DMS53 treated with DMSO at 0.1 percent for 48 hours (cell line): Measurements from ENCODE around the gene NCAPG.
"Not testable (repeated sequence)": the region's sequence is repeated elsewhere in the genome, so short reads cannot be mapped to it uniquely, and the experiment has no call there.

Experiments used
- DNase-seq: peaks from one replicate; lab custom pipeline; 2025; ENCODE audit not compliant: unreplicated experiment; lab: John Stamatoyannopoulos, UW

Gene NCAPG

DNA sequence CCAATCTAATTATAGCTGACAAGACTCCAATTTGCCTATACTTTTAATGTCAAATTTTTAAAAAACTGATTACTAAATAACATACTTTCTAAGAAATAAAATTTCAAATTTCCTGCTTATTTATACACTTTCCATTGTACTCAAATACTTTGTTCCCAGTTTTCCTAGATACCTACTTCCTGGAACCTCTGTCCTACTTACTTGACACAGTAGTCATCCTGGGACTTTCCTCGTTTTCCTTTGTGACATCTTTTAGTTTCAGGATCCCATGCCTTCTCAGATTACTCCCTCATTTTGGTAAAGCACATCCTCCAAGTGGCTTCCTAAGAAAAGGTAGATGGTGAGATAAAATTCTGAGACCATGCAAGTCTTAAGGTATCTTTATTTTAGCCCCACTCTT, 16.0 kb upstream of the NCAPG start:
- DNase-seq = no peak

DNA sequence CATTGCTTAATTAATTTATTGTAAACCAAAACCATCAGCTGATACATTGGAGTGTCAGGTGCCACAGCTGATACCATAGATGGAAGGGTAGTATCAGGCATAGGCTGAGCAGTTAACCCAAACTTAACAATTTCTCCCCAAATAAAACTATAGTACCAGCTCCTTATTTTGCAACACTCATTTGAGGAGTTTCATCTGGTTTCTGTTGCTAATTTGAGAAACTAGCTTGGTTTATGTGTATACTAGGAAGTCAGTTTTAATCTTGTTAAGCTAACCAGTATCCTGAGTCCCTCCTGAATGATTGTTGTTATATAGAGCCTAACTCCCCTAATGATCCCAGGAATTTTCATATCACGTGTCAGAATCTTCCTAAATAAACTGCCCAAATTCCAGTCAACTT, 13.0 kb upstream of the NCAPG start:
- no peak for DNase-seq

DNA sequence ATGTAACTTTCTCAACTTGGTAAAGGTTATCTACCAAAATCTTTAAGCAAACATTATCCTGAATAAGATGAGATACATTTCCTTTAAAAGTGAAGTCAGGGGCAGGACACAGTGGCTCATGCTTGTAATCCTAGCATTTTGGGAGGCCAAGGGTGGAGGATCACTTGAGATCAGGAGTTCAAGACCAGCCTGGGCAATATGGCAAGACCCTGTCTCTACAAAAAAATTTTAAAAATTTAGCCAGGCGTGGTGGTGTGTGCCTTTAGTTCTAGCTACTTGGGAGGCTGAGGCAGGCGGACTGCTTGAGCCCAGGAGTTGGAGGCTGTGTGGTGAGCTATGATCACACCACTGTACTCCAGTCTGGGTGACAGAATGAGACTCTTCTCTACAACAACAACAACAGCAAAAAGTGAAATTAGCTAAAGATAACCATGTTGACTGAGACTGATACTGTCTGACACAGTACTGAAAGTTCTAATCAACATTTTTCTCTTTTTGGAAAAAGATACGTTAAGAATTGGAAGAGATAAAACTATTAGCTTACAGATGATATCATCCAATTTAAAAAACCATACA, 5.1 kb upstream of the NCAPG start:
- DNase-seq = no peak

DNA sequence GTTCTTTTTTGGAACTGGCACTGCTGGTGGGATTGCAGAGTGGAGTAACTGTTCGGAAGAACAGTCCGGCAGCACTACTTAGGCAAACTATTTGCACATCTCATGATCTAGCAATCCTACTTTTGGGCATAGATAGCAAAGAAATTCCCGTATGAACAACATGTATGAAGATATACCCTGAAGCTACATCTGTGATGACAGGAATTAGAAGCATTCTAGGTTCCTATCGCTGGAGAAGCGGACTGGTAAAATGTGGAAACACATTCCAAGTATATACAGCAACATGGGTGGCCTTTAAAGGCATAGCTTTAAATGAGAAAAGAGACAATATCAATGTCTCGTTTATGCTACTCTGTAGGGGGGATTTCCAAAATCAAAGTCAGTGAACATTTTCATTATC, 3.3 kb upstream of the NCAPG start:
- DNase-seq = no peak

DNA sequence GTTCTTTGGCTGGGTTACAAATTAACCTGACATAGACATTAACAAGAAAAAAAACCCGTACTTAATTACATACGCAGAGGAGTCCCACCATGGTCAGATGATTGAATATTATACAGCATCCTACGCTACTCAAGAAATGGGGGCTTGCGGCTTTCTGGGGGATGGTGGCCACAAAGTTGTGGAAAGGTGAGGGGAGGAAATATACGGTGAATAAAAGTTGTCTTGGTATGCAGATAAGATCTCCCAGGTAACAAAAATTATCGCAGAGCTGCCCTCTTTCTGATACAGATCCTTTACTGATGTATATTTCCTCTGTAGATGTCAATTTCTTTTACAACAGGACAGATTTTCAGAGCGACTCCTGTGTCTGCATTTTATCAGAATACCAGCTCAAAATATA, 1.1 kb upstream of the NCAPG start:
- no peak for DNase-seq

DNA sequence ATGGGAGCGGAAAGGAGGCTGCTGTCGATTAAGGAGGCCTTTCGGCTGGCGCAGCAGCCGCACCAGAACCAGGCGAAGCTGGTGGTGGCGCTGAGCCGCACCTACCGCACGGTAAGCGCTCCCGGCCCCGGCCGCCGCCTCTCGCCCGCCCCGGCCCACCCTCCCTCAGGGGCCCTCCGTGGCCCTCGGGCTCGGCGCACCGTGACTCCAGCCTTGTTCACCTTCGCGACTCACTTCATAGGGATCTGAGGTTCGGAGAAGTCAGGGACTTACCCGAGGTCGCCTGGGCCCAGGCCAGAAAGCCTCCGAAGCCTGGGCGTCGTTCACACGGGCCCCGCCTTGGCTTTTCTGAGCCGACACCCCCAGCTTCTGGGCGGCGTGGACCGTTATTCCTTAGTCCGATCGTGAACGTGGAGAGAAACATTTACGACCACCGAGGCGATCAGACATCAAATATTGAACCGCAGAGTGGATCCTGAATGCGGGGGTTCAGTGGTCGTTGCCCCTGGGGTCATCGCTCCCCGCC, 362 bp downstream of the NCAPG start:
- no peak for DNase-seq

DNA sequence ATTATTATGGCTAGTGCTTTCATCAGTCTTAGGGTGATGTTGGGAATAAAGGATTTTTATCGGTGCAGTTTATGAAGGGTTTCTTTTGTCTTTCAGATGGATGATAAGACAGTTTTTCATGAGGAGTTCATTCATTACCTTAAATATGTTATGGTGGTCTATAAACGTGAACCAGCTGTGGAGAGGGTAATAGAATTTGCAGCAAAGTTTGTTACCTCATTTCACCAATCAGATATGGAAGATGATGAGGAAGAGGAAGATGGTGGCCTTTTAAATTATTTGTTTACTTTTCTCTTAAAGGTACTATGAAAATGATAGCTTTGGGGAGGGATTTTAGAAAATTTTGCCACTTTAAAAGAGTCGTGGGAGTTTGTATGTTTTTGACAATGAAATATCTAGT, 1.3 kb downstream of the NCAPG start:
- DNase-seq = no peak

DNA sequence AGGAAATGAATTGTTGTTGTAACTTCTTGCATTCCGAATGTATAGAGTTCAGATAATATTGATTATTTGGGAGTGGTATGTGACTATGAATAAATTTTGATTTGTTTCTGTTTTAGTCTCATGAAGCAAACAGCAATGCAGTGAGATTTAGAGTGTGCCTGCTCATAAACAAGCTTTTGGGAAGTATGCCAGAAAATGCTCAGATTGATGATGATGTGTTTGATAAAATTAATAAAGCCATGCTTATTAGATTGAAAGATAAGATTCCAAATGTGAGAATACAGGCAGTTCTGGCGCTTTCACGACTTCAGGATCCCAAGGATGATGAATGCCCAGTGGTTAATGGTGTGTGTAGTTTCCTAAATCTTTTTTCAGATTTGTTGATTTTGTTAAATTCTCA, 2.0 kb downstream of the NCAPG start:
- DNase-seq = no peak

DNA sequence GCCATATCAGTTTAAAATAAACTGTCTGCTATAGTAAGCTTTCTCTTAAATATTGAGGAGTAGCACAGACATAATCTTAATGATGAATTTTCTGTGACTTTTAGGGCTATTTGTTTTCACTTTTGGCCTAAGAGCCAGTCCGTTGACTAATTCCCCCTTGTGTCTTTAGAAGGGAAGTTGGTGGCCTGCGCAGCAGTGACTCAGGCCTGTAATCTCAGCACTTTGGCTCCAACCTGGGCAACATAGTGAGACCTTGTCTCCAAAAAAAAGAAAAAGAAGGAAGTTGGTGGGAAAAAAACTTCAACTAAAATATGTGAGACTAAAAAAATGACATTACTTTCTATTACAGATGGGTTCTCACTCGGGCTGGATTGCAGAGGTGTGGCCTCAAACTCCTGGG, 3.4 kb downstream of the NCAPG start:
- no peak for DNase-seq

DNA sequence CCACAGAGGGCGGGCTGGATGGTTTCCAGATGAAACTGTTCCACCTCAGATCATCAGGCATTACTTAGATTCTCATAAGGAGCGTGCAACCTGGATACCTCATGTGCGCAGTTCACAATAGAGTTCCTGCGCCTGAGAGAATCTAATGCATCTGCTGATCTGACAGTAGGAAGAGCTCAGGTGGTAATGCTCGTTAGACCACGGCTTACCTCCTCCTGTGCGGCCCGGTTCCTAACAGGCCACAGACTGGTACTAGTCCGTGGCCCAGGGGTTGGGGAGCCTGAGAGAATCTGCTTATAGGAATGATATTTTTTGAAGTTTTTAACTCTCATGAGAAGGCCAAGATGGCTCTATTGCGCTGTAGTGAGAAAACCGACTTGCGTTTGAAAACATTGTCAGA, 5.4 kb downstream of the NCAPG start:
- DNase-seq = no peak

DNA sequence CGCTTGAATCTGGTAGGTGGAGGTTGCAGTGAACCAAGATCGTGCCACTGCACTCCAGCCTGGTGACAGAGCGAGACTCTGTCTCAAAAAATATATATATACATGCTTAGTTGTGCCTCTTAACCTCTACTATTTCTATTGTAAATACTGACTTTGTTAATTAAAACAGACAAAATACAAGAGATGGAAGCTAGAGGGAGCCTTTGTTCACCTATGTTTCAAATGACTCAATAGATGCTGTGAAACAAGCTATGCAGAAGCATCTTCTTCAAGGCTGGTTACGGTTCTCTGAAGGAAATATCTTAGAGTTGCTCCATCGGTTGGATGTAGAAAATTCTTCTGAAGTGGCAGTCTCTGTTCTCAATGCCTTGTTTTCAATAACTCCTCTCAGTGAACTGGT, 6.2 kb downstream of the NCAPG start:
- DNase-seq = peak; percentile 39

DNA sequence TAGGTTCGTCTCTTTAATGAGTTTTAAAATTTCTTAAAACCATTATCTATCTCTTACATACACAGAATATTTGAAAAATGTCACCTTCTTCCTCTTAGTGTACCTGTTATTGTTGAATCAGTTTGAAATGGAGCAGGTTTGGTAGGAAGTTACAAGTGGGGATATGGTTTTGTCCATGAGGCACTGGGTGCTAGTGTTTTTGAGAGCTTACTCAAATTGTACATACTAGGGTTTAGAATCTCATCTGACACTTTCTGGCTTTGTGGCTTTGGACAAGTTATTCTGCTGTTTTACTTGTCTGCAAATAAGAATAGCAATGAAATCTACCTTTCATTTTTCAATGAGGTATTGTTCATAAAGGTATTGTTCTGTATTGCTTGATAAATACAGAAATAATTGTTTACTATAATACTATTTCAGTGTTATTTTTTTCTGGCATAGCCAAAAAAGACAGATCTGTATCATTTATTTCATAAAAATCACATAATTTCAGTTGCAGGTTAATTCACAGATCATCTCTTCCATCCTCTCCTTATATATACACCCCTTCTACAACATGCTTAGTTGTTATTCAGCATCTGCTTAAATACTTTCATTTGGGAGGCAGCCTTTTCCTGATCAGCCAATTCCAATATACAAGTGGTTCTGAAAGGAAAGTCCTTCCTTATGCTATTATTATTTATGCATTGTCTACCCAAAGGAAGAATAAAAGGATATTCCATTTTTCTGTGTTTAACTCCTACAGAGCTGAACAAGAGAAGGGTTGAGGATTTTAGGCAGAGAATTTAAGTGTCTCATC, 13.3 kb downstream of the NCAPG start:
- no peak for DNase-seq

DNA sequence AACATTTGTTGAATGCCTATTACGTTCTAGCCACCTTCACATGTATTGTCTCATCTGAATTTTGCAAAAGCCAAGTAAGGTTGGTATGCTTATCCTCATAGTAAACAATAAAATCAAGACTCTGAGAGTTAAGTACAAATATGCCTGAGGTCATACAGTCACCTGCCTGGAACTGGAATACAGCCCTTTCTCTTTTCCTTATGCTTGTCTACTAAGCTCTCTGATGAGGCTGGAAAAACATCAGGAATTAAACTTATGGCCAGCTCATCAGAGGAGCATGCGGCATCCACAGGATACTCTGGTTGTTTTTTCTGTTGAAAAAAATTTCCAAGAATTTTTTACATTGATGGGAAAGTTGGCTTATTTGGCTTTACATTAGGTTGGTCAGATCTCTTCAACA, 35.5 kb downstream of the NCAPG start:
- no peak for DNase-seq

DNA sequence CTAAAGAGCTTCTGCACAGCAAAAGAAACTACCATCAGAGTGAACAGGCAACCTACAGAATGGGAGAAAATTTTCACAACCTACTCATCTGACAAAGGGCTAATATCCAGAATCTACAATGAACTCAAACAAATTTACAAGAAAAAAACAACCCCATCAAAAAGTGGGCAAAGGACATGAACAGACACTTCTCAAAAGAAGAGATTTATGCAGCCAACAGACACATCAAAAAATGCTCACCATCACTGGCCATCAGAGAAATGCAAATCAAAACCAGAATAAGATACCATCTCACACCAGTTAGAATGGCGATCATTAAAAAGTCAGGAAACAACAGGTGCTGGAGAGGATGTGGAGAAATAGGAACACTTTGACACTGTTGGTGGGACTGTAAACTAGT, 39.5 kb downstream of the NCAPG start:
- DNase-seq = not testable (repeated sequence)

DNA sequence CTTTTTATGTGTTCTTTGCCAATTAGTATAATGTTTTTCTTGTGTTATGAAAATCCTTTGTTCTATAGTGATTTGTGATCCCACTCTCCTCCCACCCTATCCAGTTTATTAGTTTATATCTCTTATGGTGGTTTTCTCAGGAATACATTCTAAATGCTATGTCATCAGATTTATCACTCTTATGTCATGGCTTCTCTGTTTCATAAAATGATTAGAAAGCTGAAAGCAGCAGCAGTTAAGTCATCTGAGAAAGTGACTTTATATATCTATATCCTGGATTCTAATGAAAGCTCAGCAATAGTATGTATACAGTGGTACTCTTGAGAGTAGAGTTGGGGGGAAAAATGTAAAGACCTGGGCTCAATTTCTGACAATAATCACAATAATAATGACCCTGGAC, 41.2 kb downstream of the NCAPG start:
- no peak for DNase-seq

DNA sequence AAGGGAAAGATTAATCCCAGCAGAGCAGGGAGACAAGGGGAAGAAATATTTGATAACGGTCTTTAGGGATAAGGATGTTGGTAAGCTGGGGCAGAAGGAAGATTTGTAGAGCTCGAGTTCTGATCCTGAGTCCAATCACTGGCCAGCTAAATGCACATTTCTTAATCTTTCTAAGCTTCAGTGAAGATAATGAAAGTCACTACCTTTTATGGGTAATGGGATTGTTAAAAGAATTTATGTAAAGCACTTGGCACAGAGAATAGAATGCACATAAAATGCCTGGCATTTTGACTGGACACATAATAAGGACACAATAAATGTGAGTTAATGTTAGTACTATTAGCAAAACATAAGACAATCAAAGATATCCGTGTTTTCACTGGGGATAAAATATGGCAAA, 43.3 kb downstream of the NCAPG start:
- DNase-seq = no peak

DNA sequence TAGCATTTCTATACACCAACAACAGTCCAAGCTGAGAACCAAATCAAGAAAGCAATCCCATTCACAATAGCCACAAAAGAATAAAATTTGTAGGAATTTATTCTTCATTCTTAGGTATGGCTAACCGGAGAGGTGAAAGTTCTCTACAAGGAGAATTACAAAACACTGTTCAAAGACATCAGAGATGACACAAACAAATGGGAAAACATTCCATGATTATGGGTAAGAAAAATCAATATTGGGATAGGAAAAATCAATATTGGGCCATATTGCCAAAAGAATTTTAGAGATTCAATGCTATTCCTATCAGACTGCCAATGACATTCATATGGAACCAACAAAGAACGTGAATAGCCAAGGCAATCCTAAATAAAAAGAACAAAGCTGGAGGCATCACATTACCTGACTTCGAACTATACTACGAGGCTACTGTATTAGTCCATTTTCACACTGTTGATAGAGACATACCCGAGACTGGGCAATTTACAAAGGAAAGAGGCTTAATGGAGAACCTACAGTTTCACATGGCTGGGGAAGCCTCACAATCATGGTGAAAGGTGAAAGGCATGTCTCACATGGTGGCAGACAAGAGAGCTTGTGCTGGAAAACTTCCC, 49.1 kb downstream of the NCAPG start:
- no peak for DNase-seq

DNA sequence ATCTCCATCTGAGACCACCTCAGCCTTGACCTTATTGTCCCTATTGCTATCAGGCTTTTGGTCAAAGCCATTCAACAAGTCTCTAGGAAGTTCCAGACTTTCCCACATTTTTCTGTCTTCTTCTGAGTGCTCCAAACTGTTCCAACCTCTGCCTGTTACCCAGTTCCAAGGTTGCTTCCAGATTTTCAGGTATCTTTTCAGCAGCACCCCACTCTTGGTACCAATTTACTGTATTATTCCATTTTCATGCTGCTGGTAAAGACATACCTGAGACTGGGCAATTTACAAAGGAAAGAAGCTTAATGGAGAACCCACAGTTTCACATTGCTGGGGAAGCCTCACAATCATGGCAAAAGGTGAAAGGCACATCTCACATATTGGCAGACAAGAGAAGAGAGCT, 51.1 kb downstream of the NCAPG start:
- not testable (repeated sequence) for DNase-seq

DNA sequence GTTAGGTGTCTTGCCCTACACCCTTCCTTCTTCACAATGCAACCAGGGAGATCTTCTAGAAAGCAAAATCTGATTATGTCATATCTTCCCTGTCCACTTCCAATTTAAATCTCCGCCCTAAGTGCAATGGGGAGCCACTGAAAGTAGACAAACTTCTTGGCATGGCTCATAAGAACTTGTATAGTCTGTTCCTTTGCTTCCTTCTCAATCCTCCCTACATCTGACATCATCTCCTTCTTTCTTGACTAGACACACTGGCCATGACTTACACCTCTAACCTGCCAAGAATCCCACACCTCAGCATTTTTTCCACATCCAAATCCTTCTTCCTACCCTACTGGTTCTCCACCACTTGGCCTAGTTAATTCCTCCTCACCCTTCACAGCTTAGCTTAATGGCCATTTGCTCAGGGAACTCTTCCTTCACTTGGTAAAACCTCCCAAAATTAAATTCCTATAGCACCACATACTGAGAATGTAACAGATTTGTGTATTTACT, 55.1 kb downstream of the NCAPG start:
- no peak for DNase-seq

DNA sequence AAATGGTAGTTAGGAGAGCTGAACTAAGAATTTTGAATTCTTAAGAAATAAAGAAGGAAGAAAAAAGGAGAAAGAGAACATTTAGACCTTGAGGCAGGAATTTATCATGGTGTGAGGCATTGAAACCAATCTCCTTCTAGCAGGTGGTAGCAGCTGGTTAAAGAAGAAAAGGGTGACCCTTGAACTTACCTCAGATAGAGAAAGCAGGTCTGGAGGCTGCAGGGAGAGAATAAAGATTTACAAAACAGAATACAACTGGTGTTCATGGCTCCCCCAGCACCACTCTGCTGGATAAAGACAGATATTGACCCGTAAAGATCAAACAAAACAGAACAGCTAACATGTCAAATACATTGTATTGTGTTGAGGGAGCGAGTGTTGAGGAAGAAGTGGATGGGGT, 56.0 kb downstream of the NCAPG start:
- no peak for DNase-seq

DNA sequence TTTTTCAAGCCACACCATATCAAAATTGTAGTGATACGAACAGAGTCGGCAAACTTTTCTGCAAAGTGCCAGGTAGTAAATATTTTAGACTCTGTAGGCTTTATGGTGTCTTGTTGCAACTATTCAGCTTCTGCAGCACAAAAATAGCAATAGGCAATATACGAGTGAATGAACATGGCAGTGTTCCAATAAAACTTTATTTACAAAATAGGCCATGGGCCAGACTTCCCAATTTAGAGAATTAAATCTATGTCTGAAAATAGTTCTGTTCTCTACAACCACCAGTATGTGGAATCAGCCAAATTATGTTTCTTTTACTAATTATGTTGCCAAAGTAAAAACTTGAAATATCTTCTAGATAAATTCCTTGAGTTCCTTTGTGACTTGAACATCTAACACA, 56.5 kb downstream of the NCAPG start:
- no peak for DNase-seq

DNA sequence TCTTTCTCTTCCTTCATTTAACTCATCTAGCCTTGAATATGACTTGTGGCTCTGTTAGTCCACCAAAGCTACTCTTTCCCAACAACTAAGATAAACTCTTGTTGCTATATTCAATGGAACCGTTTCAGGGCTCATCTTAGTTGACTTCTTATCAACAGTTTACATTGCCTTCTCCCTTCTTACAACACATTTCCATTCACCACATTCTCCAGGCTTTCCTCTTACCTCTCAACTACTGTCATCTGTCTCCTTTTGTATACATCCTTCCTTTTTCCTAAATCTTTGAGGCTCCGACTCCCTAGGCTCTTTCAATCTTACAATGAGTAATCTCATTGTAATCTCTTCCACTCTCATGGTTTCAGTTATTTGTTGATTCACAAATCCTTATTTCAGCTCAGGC, 58.5 kb downstream of the NCAPG start:
- no peak for DNase-seq
